Hepatocyte (in vitro differentiated cells): ENCODE data around the gene LINGO3.

ENCODE experiments used
- EZH2 ChIP-seq: fragments of 200-600 bp; sonication (generic); IDR thresholded peaks from 2 replicates; pipeline ENCODE4 v1.6.1; 2016; ENCODE audit warnings: antibody characterized with exemption, mild to moderate bottlenecking, borderline replicate concordance
- EZH2phosphoT487 ChIP-seq: fragments of 200-600 bp; sonication (generic); IDR thresholded peaks from one replicate; pipeline ENCODE4 v1.6.1; 2018; ENCODE audit warnings: antibody characterized with exemption, mild to moderate bottlenecking, low read depth, moderate library complexity; ENCODE audit not compliant: unreplicated experiment, severe bottlenecking
- TF ChIP-seq, protein P1 (sequence below): fragments of 200-600 bp; sonication (generic); IDR thresholded peaks from 2 replicates; pipeline ENCODE4 v1.5.1; 2016; ENCODE audit warnings: antibody characterized with exemption, mild to moderate bottlenecking; ENCODE audit not compliant: poor library complexity

DNA sequence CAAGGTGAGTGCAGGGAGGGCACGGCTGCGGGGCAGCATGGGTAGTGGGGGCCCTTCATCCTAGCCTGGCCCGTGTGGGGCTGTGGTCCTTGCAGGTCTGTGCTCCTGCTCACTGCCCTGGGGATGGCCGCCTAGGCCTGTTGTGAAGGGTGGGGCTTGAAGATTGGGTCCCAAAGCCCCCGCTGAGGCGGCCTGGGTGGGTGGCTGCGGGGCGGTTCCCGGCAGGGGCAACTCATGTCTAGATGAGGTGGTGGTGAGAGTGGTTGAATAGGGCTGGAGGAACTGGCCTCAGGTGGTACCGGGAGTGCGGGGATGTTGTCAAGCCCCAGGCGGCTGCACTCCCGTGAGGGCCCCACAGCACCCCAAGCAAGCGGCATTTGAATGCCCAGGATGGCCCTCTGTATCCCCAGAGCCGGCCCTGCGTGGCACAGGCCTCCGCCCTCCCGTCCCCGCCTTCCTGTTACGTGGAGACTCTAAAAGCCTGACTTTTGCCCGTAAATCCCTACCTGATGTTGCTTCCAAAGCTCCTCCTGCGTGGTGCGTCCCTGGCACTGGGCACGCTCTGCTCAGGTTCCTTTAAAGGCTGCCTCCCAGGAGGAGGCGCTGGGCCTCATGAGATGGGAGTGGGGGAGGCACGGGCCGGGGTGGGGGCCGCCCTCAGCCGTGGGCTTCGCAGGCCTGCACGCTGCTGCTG lies 35.5 kb upstream of the LINGO3 start:
- TF ChIP-seq, protein P1, sequence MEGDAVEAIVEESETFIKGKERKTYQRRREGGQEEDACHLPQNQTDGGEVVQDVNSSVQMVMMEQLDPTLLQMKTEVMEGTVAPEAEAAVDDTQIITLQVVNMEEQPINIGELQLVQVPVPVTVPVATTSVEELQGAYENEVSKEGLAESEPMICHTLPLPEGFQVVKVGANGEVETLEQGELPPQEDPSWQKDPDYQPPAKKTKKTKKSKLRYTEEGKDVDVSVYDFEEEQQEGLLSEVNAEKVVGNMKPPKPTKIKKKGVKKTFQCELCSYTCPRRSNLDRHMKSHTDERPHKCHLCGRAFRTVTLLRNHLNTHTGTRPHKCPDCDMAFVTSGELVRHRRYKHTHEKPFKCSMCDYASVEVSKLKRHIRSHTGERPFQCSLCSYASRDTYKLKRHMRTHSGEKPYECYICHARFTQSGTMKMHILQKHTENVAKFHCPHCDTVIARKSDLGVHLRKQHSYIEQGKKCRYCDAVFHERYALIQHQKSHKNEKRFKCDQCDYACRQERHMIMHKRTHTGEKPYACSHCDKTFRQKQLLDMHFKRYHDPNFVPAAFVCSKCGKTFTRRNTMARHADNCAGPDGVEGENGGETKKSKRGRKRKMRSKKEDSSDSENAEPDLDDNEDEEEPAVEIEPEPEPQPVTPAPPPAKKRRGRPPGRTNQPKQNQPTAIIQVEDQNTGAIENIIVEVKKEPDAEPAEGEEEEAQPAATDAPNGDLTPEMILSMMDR: no peak
- TF ChIP-seq EZH2 (no peak), EZH2phosphoT487 (no peak)
